ENCODE results near the gene IFNL4. TPM values are rescaled to one million over a fixed set of nuclear protein-coding genes. Genes with fewer than 3 reads are reported as not detected.
"Not testable (repeated sequence)": the region's sequence is repeated elsewhere in the genome, so short reads cannot be mapped to it uniquely, and the experiment has no call there.

IFNL4 gene
- total and polyA plus RNA-seq, 2 of the 13 experiments (the other 11 are each of a cell fraction or from before 2014, with no cell fraction given) = not detected

GRCh38 chr19:39219108-39219507 is 29.5 kb downstream of the IFNL4 start:
- H3K36me3 ChIP-seq (replicated peaks in 1 of 2; ENCODE audit: control insufficient read depth in 1 of 2, insufficient read depth in 2 of 2, low read length in 2 of 2); H3K9me3 ChIP-seq (ENCODE audit: low read length); POLR2A ChIA-PET; BruUV-seq (replicated peaks); H3K27ac ChIP-seq (ENCODE audit: extremely low read length, insufficient read depth, low read length); ATAC-seq; H3K4me3 ChIP-seq (replicated peaks in 1 of 3; ENCODE audit: insufficient read depth in 1 of 3, low read depth in 2 of 3, low read length in 3 of 3); H3K4me1 ChIP-seq (ENCODE audit: insufficient read depth, low read length); DNase-seq (ENCODE audit: low spot score); CTCF ChIA-PET (ENCODE audit: low intra/inter-chr PET ratio, low total read pairs); H4K20me1 ChIP-seq (ENCODE audit: insufficient read depth, low read length); H3K27me3 ChIP-seq (ENCODE audit: control insufficient read depth in 1 of 2, insufficient read depth in 2 of 2, low read length in 2 of 2); H2AFZ ChIP-seq (ENCODE audit: low read length); H3K9ac ChIP-seq (ENCODE audit: insufficient read depth, low read depth, low read length); H3K79me2 ChIP-seq (ENCODE audit: insufficient read depth, low read length); intact Hi-C loops (cut with micrococcal nuclease; ENCODE audit: unreplicated experiment); in situ Hi-C loops (cut with HindIII; ENCODE audit: extremely low pct_ligation_motif_present, low pct_unique_long_range_greater_than_20kb); H3K4me2 ChIP-seq (ENCODE audit: low read depth, low read length); FAIRE-seq: not testable (repeated sequence)
- peak; percentile 19; the same call in 1 of the 2 replicates for TF ChIP-seq STAG1 (CRISPR knock-in tag; IDR thresholded peaks at IDR 0.05)
- WGBS (ENCODE audit: low lambda C conversion rate) = 21% methylated on average over 10 of the region's 10 CpGs

GRCh38 chr19:39218230-39219007 is 30.2 kb downstream of the IFNL4 start:
- no peaks in the 10 kb centered on the region for H3K79me2 ChIP-seq (ENCODE audit: insufficient read depth, low read length)
- no peak for DNase-seq (ENCODE audit: low spot score)
- WGBS (ENCODE audit: low lambda C conversion rate) = 57% methylated on average over 12 of the region's 15 CpGs
- H3K27ac ChIP-seq (ENCODE audit: extremely low read length, insufficient read depth, low read length) = no peak overlapping the region
- H3K4me2 ChIP-seq (ENCODE audit: low read depth, low read length) = no peak overlapping the region
- in situ Hi-C loops (cut with HindIII; ENCODE audit: extremely low pct_ligation_motif_present, low pct_unique_long_range_greater_than_20kb) = no loop called here
- TF ChIP-seq ZNF772 (CRISPR knock-in tag; IDR thresholded peaks at IDR 0.05) = no peak
- TF ChIP-seq ZMYM2 (CRISPR knock-in tag; IDR thresholded peaks at IDR 0.05) = no peak
- TF ChIP-seq ZNF75D (CRISPR knock-in tag; IDR thresholded peaks at IDR 0.05; ENCODE audit: borderline replicate concordance) = no peak
- no peak for TF ChIP-seq ZNF431 (CRISPR knock-in tag; IDR thresholded peaks at IDR 0.05; ENCODE audit: borderline replicate concordance, low read depth)
- TF ChIP-seq CAMTA2 (CRISPR knock-in tag; IDR thresholded peaks at IDR 0.05; ENCODE audit: borderline replicate concordance) = no peak
- no peak for TF ChIP-seq KMT2A (CRISPR knock-in tag; IDR thresholded peaks at IDR 0.05)
- TF ChIP-seq POGZ (CRISPR knock-in tag; IDR thresholded peaks at IDR 0.05) = no peak
- FAIRE-seq = no peak
- BruUV-seq (replicated peaks) = no TSS peak
- POLR2A ChIA-PET = no interaction called here
- no peak overlapping the region for H3K4me3 ChIP-seq (replicated peaks in 1 of 3; ENCODE audit: insufficient read depth in 1 of 3, low read depth in 2 of 3, low read length in 3 of 3)
- no peaks in the 10 kb centered on the region for H3K36me3 ChIP-seq (replicated peaks in 1 of 2; ENCODE audit: control insufficient read depth in 1 of 2, insufficient read depth in 2 of 2, low read length in 2 of 2)
- CTCF ChIA-PET (ENCODE audit: low intra/inter-chr PET ratio, low total read pairs) = no interaction called here
- no peak overlapping the region for H2AFZ ChIP-seq (ENCODE audit: low read length)
- no peaks in the 10 kb centered on the region for H3K9me3 ChIP-seq (ENCODE audit: low read length)
- no peaks in the 10 kb centered on the region for H4K20me1 ChIP-seq (ENCODE audit: insufficient read depth, low read length)
- ATAC-seq = no peak
- H3K9ac ChIP-seq (ENCODE audit: insufficient read depth, low read depth, low read length) = no peak overlapping the region
- H3K4me1 ChIP-seq (ENCODE audit: insufficient read depth, low read length) = no peaks in the 10 kb centered on the region
- no peaks in the 10 kb centered on the region; a peak in 1 of 5 replicates for H3K27me3 ChIP-seq (ENCODE audit: control insufficient read depth in 1 of 2, insufficient read depth in 2 of 2, low read length in 2 of 2)
- intact Hi-C loops (cut with micrococcal nuclease; ENCODE audit: unreplicated experiment) = no loop called here

Measured in HepG2 (cell line).